K562 (cell line): Measurements from ENCODE around the gene PRKAR2B. TPM values are rescaled to one million over a fixed set of nuclear protein-coding genes. Genes with fewer than 3 reads are reported as not detected.

ENCODE experiments used
- ATAC-seq: fragments of 200-7000 bp; cut with Tn5 transposase; 3 replicates; pipeline ENCODE4 v1.9.1; 2020; ENCODE audit warnings: moderate library complexity
- BruUV-seq: library from RNA; stranded (reverse); fragments of 400-500 nt; replicated peaks from 2 replicates; lab custom pipeline; 2021; lab: Mats Ljungman, UMichigan
- CTCF ChIA-PET: fragments of 300-600 bp; formaldehyde crosslinking; extraction: SDS; loops from one replicate; lab custom pipeline; 2021; ENCODE audit warnings: low intra/inter-chr PET ratio; lab: Yijun Ruan, JAX
- POLR2A ChIA-PET: fragments of 300-600, 350-650 bp; sonication (Branson Sonifier 250); formaldehyde crosslinking; extraction: SDS; loops from one replicate; lab custom pipeline; 2021; ENCODE audit warnings: antibody characterized with exemption, inconsistent platforms; lab: Yijun Ruan, JAX
- DNase-seq, 4 experiments: peaks; one replicate each; pipeline versions ENCODE4 v3.0.0 to v3.0.0-alpha.2; 2011 to 2018; ENCODE audit warnings: low spot score in 3 of 4, mixed read lengths in 3 of 4; ENCODE audit errors: extremely low read depth in 1 of 4
- FAIRE-seq: peaks from 2 replicates; lab custom pipeline; 2011; peaks lifted over from hg19 to GRCh38; lab: Jason Lieb, UNC
- H2AFZ ChIP-seq: 2 replicates; pipeline ENCODE4 v1.6.0; 2011; ENCODE audit warnings: low read depth, low read length, control low read depth, inconsistent platforms
- H3K27ac ChIP-seq: fragments of 200-600 bp; 3 replicates; pipeline ENCODE4 v1.8.0; 2011; ENCODE audit warnings: low read depth, mild to moderate bottlenecking, control low read depth, inconsistent platforms, low read length, moderate library complexity, mixed read lengths; ENCODE audit errors: extremely low read depth
- H3K27me3 ChIP-seq, 2 experiments: fragments of 300-600 bp in 1 of 2; 2 replicates in 1 of 2; 3 replicates in 1 of 2; pipeline versions ENCODE4 v1.6.0 to v1.8.0; 2011; ENCODE audit warnings: inconsistent platforms in 2 of 2, low read length in 2 of 2, mild to moderate bottlenecking in 1 of 2, mixed read lengths in 1 of 2, moderate library complexity in 1 of 2; ENCODE audit not compliant: control insufficient read depth in 2 of 2, insufficient read depth in 2 of 2
- H3K36me3 ChIP-seq: fragments of 300-600 bp; 3 replicates; pipeline ENCODE4 v1.8.0; 2011; ENCODE audit warnings: mild to moderate bottlenecking, low read length, inconsistent platforms; ENCODE audit not compliant: control insufficient read depth, insufficient read depth
- H3K4me1 ChIP-seq, 2 experiments: fragments of 200-600 bp in 1 of 2; replicated peaks in 1 of 2; 2 replicates in 1 of 2; 3 replicates in 1 of 2; pipeline versions ENCODE4 v1.5.1 to v1.8.0; 2011; ENCODE audit warnings: inconsistent platforms in 2 of 2, low read length in 2 of 2, mild to moderate bottlenecking in 1 of 2, mixed read lengths in 1 of 2, moderate library complexity in 1 of 2; ENCODE audit not compliant: control insufficient read depth in 2 of 2, insufficient read depth in 2 of 2
- H3K4me2 ChIP-seq: 2 replicates; pipeline ENCODE4 v1.6.1; 2011; ENCODE audit warnings: low read length, control low read depth, inconsistent platforms, mixed read lengths; ENCODE audit not compliant: insufficient read depth
- H3K4me3 ChIP-seq: fragments of 200-600 bp; sonication (generic), shearing (Covaris generic); 2 replicates; pipeline ENCODE4 v1.5.1; 2016; ENCODE audit warnings: control low read depth, inconsistent platforms
- H3K79me2 ChIP-seq: fragments of 200-600 bp; 3 replicates; pipeline ENCODE4 v1.8.0; 2011; ENCODE audit warnings: low read length, inconsistent platforms; ENCODE audit not compliant: control insufficient read depth, insufficient read depth
- H3K9ac ChIP-seq, 2 experiments: 2 replicates each; pipeline versions ENCODE4 v1.6.0 to v1.6.1; 2011; ENCODE audit warnings: low read depth in 2 of 2, low read length in 2 of 2, control low read depth in 1 of 2, inconsistent platforms in 1 of 2, mild to moderate bottlenecking in 1 of 2, mixed read lengths in 1 of 2; ENCODE audit not compliant: insufficient read depth in 1 of 2
- H3K9me1 ChIP-seq: one replicate; pipeline ENCODE4 v1.6.0; 2011; ENCODE audit warnings: inconsistent platforms, mild to moderate bottlenecking, low read length, moderate library complexity; ENCODE audit not compliant: control insufficient read depth, insufficient read depth
- H3K9me3 ChIP-seq: replicated peaks from 2 replicates; pipeline ENCODE4 v1.5.1; 2011; ENCODE audit warnings: low read depth, low read length, inconsistent platforms; ENCODE audit not compliant: control insufficient read depth, insufficient read depth
- H4K20me1 ChIP-seq: replicated peaks from 2 replicates; pipeline ENCODE4 v1.6.1; 2011; ENCODE audit warnings: low read length, inconsistent platforms, mixed read lengths; ENCODE audit not compliant: control insufficient read depth, insufficient read depth
- E4F1 ChIP-seq: fragments of 250-450 bp; sonication (Bioruptor Pico); IDR thresholded peaks from 2 replicates; pipeline ENCODE4 v1.5.0; 2021; ENCODE audit warnings: mild to moderate bottlenecking, borderline replicate concordance
- ESRRA ChIP-seq: fragments of 450-650 bp; IDR thresholded peaks from 2 replicates; pipeline ENCODE4 v1.6.1; 2014; ENCODE audit warnings: low read depth, mild to moderate bottlenecking, moderate library complexity, borderline replicate concordance
- MAFG ChIP-seq: fragments of 450-650 bp; conservative IDR thresholded peaks from 2 replicates; pipeline ENCODE4 v1.6.1; 2016; ENCODE audit warnings: missing genetic modification characterization, missing compliant biosample characterization
- SMAD3 ChIP-seq: fragments of 450-650 bp; formaldehyde crosslinking; conservative IDR thresholded peaks from 2 replicates; pipeline ENCODE4 v1.4.0; 2020; ENCODE audit warnings: mild to moderate bottlenecking
- ZC3H8 ChIP-seq: fragments of 450-650 bp; IDR thresholded peaks from 2 replicates; pipeline ENCODE4 v1.6.1; 2017
- ZNF395 ChIP-seq: fragments of 200-800 bp; sonication (Bioruptor generic); IDR thresholded peaks from 2 replicates; pipeline ENCODE4 v1.6.1; 2017; ENCODE audit warnings: missing genetic modification characterization, missing compliant biosample characterization
- ZNF551 ChIP-seq: fragments of 250-450 bp; sonication (Bioruptor Pico); IDR thresholded peaks from 2 replicates; pipeline ENCODE4 v1.5.0; 2021; ENCODE audit warnings: mild to moderate bottlenecking, moderate library complexity
- ZNF766 ChIP-seq: fragments of 200-800 bp; sonication (Bioruptor generic); conservative IDR thresholded peaks from 2 replicates; pipeline ENCODE4 v1.6.1; 2016; ENCODE audit warnings: missing genetic modification characterization, missing compliant biosample characterization
- ZNF830 ChIP-seq: fragments of 250-450 bp; sonication (Bioruptor Pico); IDR thresholded peaks from 2 replicates; pipeline ENCODE4 v1.5.0; 2021; ENCODE audit warnings: mild to moderate bottlenecking
- WGBS: fragments of 100-300 bp; shearing (Covaris generic); methylation state at CpG from one replicate; pipeline ENCODE4 v1.1.6; 2016; ENCODE audit warnings: low coverage, mixed read lengths; ENCODE audit not compliant: insufficient coverage; ENCODE audit errors: missing lambda C conversion rate; 5-methylcytosine and 5-hydroxymethylcytosine counted together
- in situ Hi-C: fragments of 300-500 bp; cut with MboI; formaldehyde crosslinking; loops from 4 replicates; pipeline ENCODE4 v1.15.0; 2018; ENCODE audit warnings: inconsistent platforms, mixed read lengths
- intact Hi-C: fragments of 100-400 bp; cut with micrococcal nuclease; formaldehyde crosslinking; loops from 2 replicates; pipeline ENCODE4 v1.14.2; 2022
- polyA plus RNA-seq, 8 experiments: library from polyadenylated mRNA; depleted of rRNA in 4 of 8; stranded (reverse) in 5 of 8; unstranded in 3 of 8; fragments of >200 nt; fragmentation: Nextera tagmentation in 2 of 8; fragmentation: Illumina TruSeq in 1 of 8; extraction: Ambion mirVana in 2 of 8; extraction: Trizol in 1 of 8; gene quantifications; 2 replicates each; pipeline versions ENCODE4 v1.2.1 to v1.2.3, GENCODE V29; 2011 to 2014; ENCODE audit warnings: inconsistent platforms in 1 of 8, missing spikeins in 1 of 8
- total RNA-seq, 7 experiments: library from RNA; depleted of rRNA in 6 of 7; stranded (reverse); fragments of >200 nt in 6 of 7; fragmentation: Illumina TruSeq in 2 of 7; extraction: Trizol in 2 of 7; gene quantifications; 2 replicates each; pipeline versions ENCODE4 v1.2.1 to v1.2.3, GENCODE V29; 2011 to 2021; ENCODE audit warnings: low replicate concordance in 1 of 7

PRKAR2B gene
- total and polyA plus RNA-seq, 9 of the 15 experiments (the other 6 are each of a cell fraction or from before 2014, with no cell fraction given) = 59.0 to 173 (median 129) TPM

DNA sequence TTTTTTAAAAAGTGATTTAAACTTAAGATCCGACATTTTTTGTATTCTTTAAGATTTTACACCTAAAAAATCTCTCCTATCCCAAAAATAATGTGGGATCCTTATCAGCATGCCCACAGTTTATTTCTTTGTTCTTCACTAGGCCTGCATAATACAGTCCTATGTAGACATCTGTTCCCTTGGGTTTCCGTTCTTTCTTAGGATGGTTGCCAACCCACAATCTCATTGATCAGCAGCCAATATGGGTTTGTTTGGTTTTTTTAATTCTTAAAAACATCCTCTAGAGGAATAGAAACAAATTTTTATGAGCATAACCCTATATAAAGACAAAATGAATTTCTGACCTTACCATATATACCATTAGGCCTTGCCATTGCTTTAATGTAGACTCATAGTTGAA lies 115.9 kb downstream of the PRKAR2B start:
- CTCF ChIA-PET = no interaction called here
- no peaks in the 10 kb centered on the region for H3K9me1 ChIP-seq
- DNase-seq (no peak), FAIRE-seq (no peak), ATAC-seq (no peak)
- H4K20me1 ChIP-seq = no peaks in the 10 kb centered on the region
- H2AFZ ChIP-seq = no peak overlapping the region
- no peak overlapping the region for H3K4me2 ChIP-seq
- H3K27ac ChIP-seq = no peak overlapping the region
- BruUV-seq = no TSS peak
- intact Hi-C loops (no loop called here), in situ Hi-C loops (no loop called here)
- peaks cover 0 to 7% of the 10 kb centered on the region in 2 experiments; a peak in 3 of 5 replicates for H3K4me1 ChIP-seq
- no peaks in the 10 kb centered on the region for H3K79me2 ChIP-seq
- H3K9ac ChIP-seq = no peak overlapping the region
- POLR2A ChIA-PET = interaction anchor here (1.1 kb wide), 1 partner anchor 10 kb away, joined by 3 read pairs; no protein-coding TSS in a partner anchor
- TF ChIP-seq ESRRA (no peak), ZNF830 (CRISPR knock-in tag) (no peak), ZNF395 (CRISPR knock-in tag) (no peak)
- WGBS = 84% methylated on average over 2 of the region's 2 CpGs
- H3K27me3 ChIP-seq = no peaks in the 10 kb centered on the region
- H3K4me3 ChIP-seq = no peak overlapping the region
- no peaks in the 10 kb centered on the region for H3K9me3 ChIP-seq
- H3K36me3 ChIP-seq = peaks cover 58% of the 10 kb centered on the region

DNA sequence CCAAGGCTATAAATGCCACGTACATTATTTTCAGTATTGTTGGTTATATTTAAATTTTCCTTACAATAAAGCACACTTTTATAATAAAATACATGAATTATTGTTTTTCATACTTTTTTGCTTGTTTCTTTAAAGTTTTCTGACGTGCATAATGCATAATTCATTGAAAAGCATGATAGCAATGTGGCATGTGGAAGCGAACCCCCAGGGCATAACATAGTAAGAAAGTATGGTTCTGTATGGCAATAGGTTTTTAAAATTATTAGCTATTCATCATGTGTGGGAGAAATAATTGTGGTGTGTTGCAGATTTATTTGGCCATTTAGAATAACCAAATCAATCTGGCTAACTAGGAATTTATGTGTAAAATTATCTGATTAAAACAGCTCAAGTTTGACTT lies 116.9 kb downstream of the PRKAR2B start:
- no peak overlapping the region for H3K4me3 ChIP-seq
- POLR2A ChIA-PET = interaction anchor here (0.5 to 1.1 kb wide), 2 partner anchors 9 to 110 kb away, joined by 3 to 4 read pairs; no protein-coding TSS in a partner anchor
- H3K4me1 ChIP-seq = peaks cover 5 to 16% of the 10 kb centered on the region in 2 experiments; a peak in 4 of 5 replicates
- WGBS = 82% methylated on average over 3 of the region's 3 CpGs
- intact Hi-C loops = no loop called here
- no peaks in the 10 kb centered on the region for H3K9me1 ChIP-seq
- H3K27ac ChIP-seq = no peak overlapping the region
- TF ChIP-seq MAFG (tag) (no peak), ZC3H8 (no peak), ZNF551 (CRISPR knock-in tag) (no peak), SMAD3 (CRISPR knock-in tag) (no peak), E4F1 (CRISPR knock-in tag) (no peak), ZNF766 (CRISPR knock-in tag) (no peak)
- TF ChIP-seq, all 486 proteins: peak for 0
- DNase-seq (no peak), FAIRE-seq (no peak), ATAC-seq (no peak)
- Histone ChIP-seq H3K27me3 (no peaks in the 10 kb centered on the region), H3K36me3 (peaks cover 51% of the 10 kb centered on the region), H3K4me2 (no peak overlapping the region), H3K9me3 (no peaks in the 10 kb centered on the region), H3K79me2 (no peaks in the 10 kb centered on the region), H2AFZ (no peak overlapping the region), H3K9ac (no peak overlapping the region), H4K20me1 (no peaks in the 10 kb centered on the region)
- in situ Hi-C loops = no loop called here
- BruUV-seq = no TSS peak
- CTCF ChIA-PET = no interaction called here
